GM18520 (cell line): Measurements from ENCODE around the gene IARS1.

Source experiments
- ATAC-seq: cut with Tn5 transposase; IDR thresholded peaks from one replicate; pipeline ENCODE4 v1.9.1; 2021; ENCODE audit not compliant: unreplicated experiment

The IARS1 gene

DNA sequence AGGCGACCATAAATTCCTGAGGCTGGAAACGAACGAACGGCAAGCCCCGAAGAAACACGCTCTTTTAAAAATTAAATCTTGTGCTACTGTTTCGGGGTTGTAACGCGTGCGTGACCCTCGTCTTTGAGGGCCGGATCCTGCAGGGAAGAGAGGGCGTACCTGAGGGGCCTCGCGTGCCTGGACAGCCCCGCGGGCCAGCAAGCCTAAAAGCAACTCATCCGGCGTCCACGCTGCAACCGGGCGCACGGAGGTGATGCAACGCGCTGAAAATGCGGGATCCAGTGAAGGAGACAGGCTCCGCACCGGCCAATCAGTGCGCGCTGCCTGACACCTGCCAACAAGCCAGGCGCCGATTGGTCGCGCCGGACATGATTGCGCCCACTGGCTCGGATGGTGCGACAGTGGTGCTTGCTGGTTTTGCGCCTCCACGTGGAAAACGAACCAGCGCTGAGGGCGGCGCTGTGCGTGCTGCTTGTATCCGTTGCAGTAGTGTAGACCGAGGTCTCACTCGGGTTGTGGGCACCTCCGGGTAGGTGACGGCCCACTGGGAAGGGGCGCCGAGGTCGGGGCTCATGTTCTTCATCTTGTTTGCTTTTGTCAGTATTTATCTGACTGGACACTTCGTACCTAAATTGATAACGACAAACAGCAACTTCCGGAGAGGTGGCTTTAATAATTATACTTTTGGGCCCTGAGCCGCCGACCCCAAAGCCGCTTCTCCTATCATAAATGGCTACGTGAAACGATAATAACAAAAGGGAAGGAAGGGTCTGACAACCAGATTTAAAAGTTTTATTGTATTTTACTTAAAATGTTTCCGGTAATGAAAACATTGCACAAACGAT lies at the start of gene IARS1:
Gene IARS1, minus strand, starts transcription at position 246 of the 845 bp plus-strand sequence. CDS start 4,278 bp downstream, outside the sequence.
- ATAC-seq, result peak; percentile 91

DNA sequence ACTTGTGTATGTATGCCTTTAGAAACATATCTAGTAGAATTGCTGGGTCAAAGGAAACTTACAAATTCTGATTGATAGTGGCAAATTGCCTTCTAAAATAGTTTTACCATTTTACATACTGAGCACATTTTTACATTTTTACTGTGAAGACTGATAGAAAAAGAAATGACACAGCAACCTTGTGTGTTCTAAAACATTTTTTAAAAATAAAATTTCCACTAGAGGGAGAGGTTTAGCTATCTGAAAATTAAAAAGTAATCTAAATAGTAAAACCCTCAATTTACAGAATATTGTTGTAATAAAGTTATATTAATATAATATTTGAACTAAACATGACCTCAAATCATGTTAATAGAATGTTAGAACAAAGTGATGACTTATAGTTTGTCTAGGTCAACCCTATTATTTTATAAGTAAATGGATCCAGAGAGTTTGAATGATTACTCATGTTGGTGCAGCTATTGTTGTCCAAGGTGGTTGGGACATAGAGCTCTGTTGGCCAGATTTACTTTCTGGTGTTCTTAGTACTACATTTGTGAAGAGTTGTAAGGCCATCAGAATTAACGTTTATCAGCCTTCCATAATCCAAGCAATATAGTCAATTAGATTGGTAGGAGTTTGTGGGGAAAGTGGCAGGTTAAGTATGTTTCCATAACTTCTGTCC lies 49.5 kb upstream of the IARS1 start:
- no peak for ATAC-seq

- ATAC-seq, result no peak
These were observed 48.1 kb upstream of the IARS1 start for GRCh38 chr9:92341578-92341977.

DNA sequence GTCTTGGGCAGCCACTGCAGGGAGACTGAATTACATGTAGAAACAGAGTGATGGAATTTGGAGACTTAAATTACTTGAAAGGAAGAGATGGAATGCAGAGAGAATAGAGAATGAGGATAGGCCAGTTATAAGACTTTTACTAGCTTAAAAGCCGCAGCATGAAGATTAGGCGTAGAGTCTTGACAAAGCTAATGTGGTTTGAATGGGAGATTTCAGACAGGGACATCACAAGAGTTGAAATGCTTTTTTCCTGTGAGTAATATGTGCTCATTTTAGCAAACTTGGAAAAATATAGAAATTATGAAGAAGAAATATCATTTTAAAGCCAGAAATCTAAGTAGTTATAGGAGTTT lies 39.8 kb upstream of the IARS1 start:
- no peak for ATAC-seq

DNA sequence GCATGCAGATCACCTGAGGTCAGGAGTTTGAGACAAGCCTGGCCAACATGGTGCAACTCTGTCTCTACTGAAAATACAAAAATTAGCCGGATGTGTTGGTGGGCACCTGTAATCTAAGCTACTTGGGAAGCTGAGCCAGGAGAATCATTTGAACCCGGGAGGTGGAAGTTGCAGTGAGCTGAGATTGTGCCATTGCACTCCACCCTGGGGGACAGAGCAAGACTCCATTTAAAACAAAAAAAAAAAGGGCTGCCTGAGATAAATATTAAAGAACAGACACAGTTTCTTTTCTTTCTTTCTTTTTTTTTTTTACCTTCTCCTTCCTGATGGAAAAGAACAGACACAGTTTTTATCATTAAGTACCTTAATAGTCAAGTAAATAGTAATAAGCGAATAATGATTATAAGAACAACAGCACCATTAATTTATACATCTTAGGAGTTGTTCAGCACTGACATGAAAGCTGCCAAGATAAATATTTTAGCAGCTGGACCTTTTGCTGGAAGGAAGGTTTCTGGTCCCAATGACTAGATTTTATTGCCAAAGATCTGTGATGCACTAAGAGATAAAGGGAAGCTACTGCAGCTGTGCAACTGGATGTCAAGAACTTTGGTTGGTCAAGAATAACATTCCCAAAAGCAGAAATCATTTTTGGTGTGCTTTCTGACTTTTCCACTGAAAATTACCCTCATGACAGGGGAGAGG lies 39.2 kb upstream of the IARS1 start:
- no peak for ATAC-seq

GRCh38 chr9:92328225-92328624 lies 34.7 kb upstream of the IARS1 start:
- ATAC-seq, result no peak

GRCh38 chr9:92327283-92327850 lies 33.9 kb upstream of the IARS1 start:
- ATAC-seq, result no peak

GRCh38 chr9:92325991-92326500 lies 32.5 kb upstream of the IARS1 start:
- ATAC-seq, result no peak

- peak; percentile 86 for ATAC-seq
These were observed 31.9 kb upstream of the IARS1 start, which contains the start of the genes CENPP and NOL8 for GRCh38 chr9:92325269-92325990. Gene CENPP, plus strand, starts transcription at chr9:92325953. Gene NOL8, minus strand, starts transcription at chr9:92325350. Its CDS starts 1,189 bp downstream, at chr9:92324161.

- no peak for ATAC-seq
These were observed 31.4 kb upstream of the IARS1 start for GRCh38 chr9:92324889-92325268.

- ATAC-seq, result no peak
These were observed 30.9 kb upstream of the IARS1 start for GRCh38 chr9:92324431-92324830.

GRCh38 chr9:92315456-92315855 lies 22.0 kb upstream of the IARS1 start:
- ATAC-seq, result no peak

GRCh38 chr9:92313624-92314012 lies 20.1 kb upstream of the IARS1 start:
- ATAC-seq, result no peak

- ATAC-seq, result no peak
These were observed 19.6 kb upstream of the IARS1 start for GRCh38 chr9:92312887-92313623.

DNA sequence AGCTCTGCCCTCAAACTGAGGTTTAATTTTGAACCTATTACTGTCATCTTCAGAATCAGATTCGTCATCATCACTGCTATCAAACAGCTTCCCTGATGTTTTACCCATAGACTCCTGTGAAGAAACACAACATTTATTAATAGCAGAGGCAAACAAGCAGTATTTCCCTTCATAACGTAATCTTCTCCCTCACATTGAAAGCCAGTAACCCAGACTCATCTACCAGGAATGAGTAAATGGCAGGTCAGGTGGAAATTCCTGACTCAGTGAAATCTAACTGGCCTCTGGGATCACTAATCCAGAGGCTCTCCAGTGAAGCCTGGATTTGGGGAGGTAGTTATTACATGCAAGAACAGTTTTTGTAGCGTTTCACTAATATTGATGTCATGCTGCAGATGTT lies 17.1 kb upstream of the IARS1 start:
- ATAC-seq, result no peak

GRCh38 chr9:92308893-92309292 lies 15.4 kb upstream of the IARS1 start:
- ATAC-seq, result no peak

DNA sequence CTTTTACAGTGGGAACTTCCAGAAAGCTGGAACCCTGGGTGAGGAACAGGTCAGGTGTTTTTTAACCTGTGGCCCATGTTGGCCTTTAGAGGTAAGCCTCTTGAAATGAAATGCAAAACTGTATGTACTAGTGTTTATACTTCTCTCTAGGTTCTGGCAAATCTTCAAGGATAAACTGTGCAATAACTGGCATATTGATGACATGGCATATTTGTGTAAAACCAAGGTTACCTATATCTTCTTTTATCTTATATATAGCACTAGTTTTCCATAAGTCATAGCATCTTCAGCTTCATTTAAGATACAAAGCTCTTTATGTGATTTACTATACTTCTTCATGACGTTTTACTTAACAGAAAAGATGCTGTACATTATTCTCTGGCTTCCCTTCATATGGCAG lies 7.4 kb upstream of the IARS1 start:
- no peak for ATAC-seq

DNA sequence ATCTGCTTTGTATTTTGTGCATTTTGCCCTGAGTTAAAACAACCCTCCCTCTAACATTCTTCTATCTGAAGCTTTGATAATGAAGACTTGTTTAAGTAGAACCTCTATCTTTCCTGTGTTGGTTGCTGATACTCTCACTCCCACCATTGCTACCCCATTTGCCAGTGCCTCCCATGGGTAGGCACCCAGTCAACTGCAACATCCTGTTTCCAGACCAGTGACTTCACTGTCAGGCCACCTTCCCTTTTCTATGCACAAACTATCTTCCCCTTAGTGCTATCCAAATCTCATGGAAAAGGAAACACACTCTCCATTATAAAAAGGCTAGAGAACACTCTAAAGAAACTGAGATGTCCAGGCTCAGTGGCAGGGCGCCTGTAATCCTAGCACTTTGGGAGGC lies 5.6 kb upstream of the IARS1 start:
- ATAC-seq, result no peak

- ATAC-seq, result no peak
These were observed 4.5 kb upstream of the IARS1 start for GRCh38 chr9:92298036-92298435.

DNA sequence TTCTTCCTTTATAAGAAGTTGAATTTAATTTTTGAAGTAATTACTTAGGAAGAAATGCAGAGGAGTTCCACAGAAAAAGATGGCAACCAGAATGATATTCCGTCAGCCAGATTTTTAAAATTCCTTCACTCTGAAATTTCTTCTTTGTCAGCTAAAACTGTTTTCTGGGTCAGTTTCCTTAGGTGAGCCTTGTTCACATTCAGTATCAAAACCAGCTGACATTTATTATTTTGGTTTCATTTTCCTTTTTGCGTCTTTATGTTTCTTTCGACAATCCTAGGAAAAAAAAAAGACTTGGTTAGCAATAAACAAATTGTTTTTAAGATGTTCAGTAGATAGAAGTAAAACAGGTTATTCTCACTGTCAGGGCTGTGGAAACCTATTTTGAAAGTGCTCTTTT lies 4.1 kb upstream of the IARS1 start:
- no peak for ATAC-seq
